BJ (cell line): ENCODE data around the gene KCTD13. TPM values are rescaled to one million over a fixed set of nuclear protein-coding genes. Genes with fewer than 3 reads are reported as not detected.

Experiments
- CTCF ChIA-PET: fragments of 350-600 bp; formaldehyde crosslinking; extraction: SDS; loops from one replicate; lab custom pipeline; 2021; ENCODE audit warnings: antibody characterized with exemption, inconsistent platforms; lab: Yijun Ruan, JAX
- POLR2A ChIA-PET: fragments of 300-600 bp; sonication (Branson Sonifier 250); formaldehyde crosslinking; extraction: SDS; loops from one replicate; lab custom pipeline; 2021; ENCODE audit warnings: antibody characterized with exemption; lab: Charles Lee
- DNase-seq: peaks from one replicate; pipeline ENCODE4 v3.0.0-alpha.2; 2011; ENCODE audit warnings: low read depth
- H3K27me3 ChIP-seq: 2 replicates; pipeline ENCODE4 v1.6.0; 2011; ENCODE audit warnings: low read length; ENCODE audit not compliant: control insufficient read depth, insufficient read depth
- H3K36me3 ChIP-seq: 2 replicates; pipeline ENCODE4 v1.5.1; 2011; ENCODE audit warnings: low read length; ENCODE audit not compliant: control insufficient read depth, insufficient read depth
- H3K4me3 ChIP-seq: 2 replicates; pipeline ENCODE4 v1.5.1; 2011; ENCODE audit warnings: low read depth, mild to moderate bottlenecking, control low read depth, low read length
- polyA plus RNA-seq: library from polyadenylated mRNA; depleted of rRNA; stranded (reverse); fragments of >200 nt; gene quantifications from 2 replicates; pipeline ENCODE4 v1.2.3, GENCODE V29; 2011
- TF ChIP-seq, protein P1 (sequence below): IDR thresholded peaks from 2 replicates; pipeline ENCODE4 v1.5.1; 2011; ENCODE audit warnings: low read depth, mild to moderate bottlenecking, control low read depth, inconsistent platforms, low read length, moderate library complexity; ENCODE audit not compliant: insufficient read depth

Gene KCTD13
- polyA plus RNA-seq, 1 experiment: 12.3 TPM

DNA sequence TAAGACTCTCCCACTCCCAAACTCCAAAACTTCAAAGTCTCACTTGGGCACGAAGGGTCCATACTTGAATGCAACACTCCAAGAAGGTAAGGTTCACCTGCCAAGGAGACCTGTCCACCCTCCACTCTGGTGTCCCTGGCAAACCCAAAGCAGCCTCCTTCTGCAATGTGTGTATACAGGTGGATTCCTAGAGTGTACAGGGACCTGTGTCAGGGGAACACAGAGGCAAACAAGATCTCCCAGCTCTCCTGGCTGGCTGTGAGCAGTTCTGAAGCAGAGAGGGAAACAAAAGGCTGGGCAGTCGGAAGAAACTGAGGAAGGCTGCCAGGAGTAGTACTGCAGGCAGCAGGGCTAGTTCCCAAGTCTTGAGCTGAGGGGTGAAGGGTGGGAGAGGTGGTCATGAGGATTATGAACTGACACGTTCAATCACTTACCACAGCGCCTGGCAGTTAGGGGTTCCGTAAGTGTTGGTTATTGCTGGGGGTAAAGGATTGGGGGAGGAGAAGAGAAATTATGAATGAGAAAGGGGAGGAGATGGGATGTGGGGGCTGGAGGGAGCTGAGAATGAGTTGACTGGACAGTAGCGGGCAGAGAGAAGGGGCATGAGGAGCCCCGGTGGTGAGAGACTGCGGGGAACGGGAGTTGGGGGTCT is 795 bp downstream of the KCTD13 start:
- TF ChIP-seq, protein P1, sequence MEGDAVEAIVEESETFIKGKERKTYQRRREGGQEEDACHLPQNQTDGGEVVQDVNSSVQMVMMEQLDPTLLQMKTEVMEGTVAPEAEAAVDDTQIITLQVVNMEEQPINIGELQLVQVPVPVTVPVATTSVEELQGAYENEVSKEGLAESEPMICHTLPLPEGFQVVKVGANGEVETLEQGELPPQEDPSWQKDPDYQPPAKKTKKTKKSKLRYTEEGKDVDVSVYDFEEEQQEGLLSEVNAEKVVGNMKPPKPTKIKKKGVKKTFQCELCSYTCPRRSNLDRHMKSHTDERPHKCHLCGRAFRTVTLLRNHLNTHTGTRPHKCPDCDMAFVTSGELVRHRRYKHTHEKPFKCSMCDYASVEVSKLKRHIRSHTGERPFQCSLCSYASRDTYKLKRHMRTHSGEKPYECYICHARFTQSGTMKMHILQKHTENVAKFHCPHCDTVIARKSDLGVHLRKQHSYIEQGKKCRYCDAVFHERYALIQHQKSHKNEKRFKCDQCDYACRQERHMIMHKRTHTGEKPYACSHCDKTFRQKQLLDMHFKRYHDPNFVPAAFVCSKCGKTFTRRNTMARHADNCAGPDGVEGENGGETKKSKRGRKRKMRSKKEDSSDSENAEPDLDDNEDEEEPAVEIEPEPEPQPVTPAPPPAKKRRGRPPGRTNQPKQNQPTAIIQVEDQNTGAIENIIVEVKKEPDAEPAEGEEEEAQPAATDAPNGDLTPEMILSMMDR: no peak
- CTCF ChIA-PET: interaction anchor here (1.1 to 2.6 kb wide), 7 partner anchors 9 to 96 kb away, joined by 3 to 14 read pairs (median 5); partner anchors contain the start of gene TMEM219
- Histone ChIP-seq H3K36me3 (no peaks in the 10 kb centered on the region; the same call in 1 of the 2 replicates), H3K4me3 (peak overlapping the region; percentile 64), H3K27me3 (no peaks in the 10 kb centered on the region)
- no peak for DNase-seq
- POLR2A ChIA-PET: interaction anchor here (0.6 to 1.5 kb wide), 3 partner anchors 19 to 67 kb away, joined by 3 to 13 read pairs (median 5); partner anchors contain the start of gene TAOK2

DNA sequence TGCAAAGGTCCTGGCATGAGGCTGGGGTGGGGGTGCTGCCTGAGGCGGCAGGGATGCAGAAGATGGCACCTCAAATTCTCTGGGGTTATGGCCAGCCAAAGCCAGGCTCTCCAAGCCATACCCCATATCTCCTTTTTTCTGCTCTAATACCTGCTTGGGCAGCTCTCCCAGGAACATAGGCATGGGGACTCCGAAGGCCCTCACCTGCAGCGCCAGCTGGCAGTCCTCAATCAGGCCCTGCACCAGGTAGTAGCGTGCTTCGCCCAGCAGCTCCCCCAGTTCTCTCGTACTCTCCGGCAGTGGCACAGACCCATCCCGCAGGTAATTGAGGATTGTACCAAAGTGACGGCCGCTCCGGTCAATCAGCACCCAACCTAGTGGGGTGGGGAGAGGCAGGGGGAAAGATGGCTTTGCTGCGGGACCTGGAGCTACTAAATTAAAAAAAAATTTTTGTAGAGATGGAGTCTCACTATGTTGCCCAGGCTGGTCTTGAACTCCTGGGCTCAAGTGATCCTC is 3.0 kb downstream of the KCTD13 start:
- H3K27me3 ChIP-seq: no peaks in the 10 kb centered on the region
- POLR2A ChIA-PET: no interaction called here
- DNase-seq: no peak
- CTCF ChIA-PET: interaction anchor here (1.0 to 1.1 kb wide), 2 partner anchors 13 to 168 kb away, joined by 3 read pairs; partner anchors contain the start of gene TBX6
- no peak overlapping the region for H3K4me3 ChIP-seq
- H3K36me3 ChIP-seq: no peaks in the 10 kb centered on the region; the same call in 1 of the 2 replicates
- TF ChIP-seq, protein P1: no peak

DNA sequence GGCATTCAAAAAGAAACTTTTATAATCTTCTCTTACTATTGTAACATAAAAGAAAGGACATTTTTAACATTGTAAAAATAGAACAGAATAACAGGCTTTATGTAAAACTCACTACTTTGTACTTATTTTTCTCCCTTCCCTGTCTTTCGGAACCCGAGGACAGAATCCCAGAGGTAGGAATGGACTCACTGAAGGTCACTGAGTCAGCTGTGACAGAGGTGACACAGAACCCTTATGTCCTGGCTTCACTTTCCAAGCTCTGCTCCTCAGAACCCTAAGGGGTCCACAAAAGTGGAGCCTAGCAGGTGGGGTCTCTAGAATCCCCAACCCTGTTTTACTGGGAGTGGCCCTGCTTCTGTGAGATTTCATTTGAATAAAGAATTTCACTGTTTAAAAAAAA is 3.7 kb downstream of the KCTD13 start:
- no peaks in the 10 kb centered on the region; the same call in 1 of the 2 replicates for H3K36me3 ChIP-seq
- no peak overlapping the region for H3K4me3 ChIP-seq
- CTCF ChIA-PET: interaction anchor here (1.0 kb wide), 1 partner anchor 169 kb away, joined by 3 read pairs; the partner anchor contains the start of gene TBX6
- TF ChIP-seq, protein P1: no peak
- no peak for DNase-seq
- H3K27me3 ChIP-seq: no peaks in the 10 kb centered on the region
- POLR2A ChIA-PET: no interaction called here

DNA sequence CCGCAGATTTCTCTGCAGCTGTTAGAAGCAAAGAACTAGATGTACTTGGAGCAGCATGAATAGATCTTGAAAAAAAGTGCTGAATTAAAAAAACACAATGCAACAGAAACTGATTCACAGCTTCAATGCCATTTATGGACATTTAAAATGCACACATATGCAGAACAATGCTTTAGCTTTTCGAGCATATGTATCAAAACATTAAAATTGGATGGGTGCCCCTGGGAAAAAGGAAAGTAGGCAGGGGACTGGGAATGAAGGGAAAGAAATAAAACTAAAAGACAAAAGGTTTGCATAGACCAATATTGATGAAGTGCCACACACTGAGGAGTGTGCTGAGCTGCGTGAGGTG is 5.0 kb downstream of the KCTD13 start:
- Histone ChIP-seq H3K4me3 (no peak overlapping the region), H3K36me3 (no peaks in the 10 kb centered on the region; the same call in 1 of the 2 replicates), H3K27me3 (no peaks in the 10 kb centered on the region)
- DNase-seq: no peak
- ChIA-PET CTCF (interaction anchor here (0.6 kb wide), 1 partner anchor 229 kb away, joined by 3 read pairs; no protein-coding TSS in a partner anchor), POLR2A (no interaction called here)
- TF ChIP-seq, protein P1: no peak

DNA sequence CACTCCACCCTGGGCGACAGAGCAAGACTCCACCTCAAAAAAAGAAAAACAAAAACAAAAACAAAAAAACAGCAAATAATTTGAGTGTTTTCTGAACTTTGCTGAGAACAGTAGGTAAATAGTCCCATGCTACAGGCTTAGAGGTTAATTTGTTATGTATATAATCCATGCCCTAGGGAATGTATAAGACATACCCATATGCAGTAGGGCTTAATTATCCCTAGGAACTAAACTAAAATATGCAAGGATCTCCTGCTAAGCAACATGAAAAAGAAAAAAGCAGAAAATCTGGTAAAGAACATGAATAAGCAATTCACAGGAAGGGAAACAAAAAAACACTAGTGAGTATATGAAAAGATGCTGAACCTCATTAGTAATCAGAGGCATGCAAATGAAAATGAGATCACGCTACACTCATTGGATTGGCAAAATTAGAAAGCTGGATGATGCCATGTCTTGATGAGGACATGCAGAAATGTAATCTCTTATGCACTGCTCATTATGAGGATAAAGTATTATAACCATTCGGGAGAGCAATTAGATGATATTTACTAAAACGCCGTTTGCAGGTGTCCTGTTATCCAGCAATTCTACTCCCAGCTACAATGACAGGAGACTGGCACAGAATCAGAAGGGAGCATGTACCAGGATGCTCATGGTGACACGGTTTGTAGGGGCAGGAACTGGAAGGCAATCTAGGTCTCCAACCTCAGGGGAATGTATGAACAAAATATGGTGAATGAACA is 5.6 kb downstream of the KCTD13 start:
- no peaks in the 10 kb centered on the region for H3K27me3 ChIP-seq
- H3K36me3 ChIP-seq: no peaks in the 10 kb centered on the region; the same call in 1 of the 2 replicates
- no peak overlapping the region for H3K4me3 ChIP-seq
- ChIA-PET CTCF (interaction anchor here (0.6 kb wide), 1 partner anchor 228 kb away, joined by 3 read pairs; no protein-coding TSS in a partner anchor), POLR2A (no interaction called here)
- DNase-seq: no peak
- TF ChIP-seq, protein P1: no peak
